HG02798 (cell line): ENCODE results near the gene CPXM1.
"Not testable (repeated sequence)": the region's sequence is repeated elsewhere in the genome, so short reads cannot be mapped to it uniquely, and the experiment has no call there.

Experiments
- ATAC-seq: cut with Tn5 transposase; IDR thresholded peaks from one replicate; pipeline ENCODE4 v1.9.1; 2021; ENCODE audit warnings: mild to moderate bottlenecking; ENCODE audit not compliant: unreplicated experiment, poor library complexity

CPXM1 gene

GRCh38 chr20:2800521-2801285 is at the start of gene CPXM1:
CPXM1 (minus strand) TSS chr20:2800627; CDS start chr20:2800572, 55 bp downstream.
- peak; percentile 37 for ATAC-seq

- ATAC-seq, result no peak
These were observed 49.1 kb upstream of the CPXM1 start for GRCh38 chr20:2849529-2849928.

- no peak for ATAC-seq
These were observed 47.4 kb upstream of the CPXM1 start for GRCh38 chr20:2847802-2848201.

- ATAC-seq, result no peak
These were observed 46.3 kb upstream of the CPXM1 start for GRCh38 chr20:2846698-2847097.

GRCh38 chr20:2845607-2846006 is 45.2 kb upstream of the CPXM1 start:
- ATAC-seq, result no peak

GRCh38 chr20:2840967-2841531 is 40.6 kb upstream of the CPXM1 start:
- ATAC-seq, result peak; percentile 32

GRCh38 chr20:2840138-2840966 is 39.9 kb upstream of the CPXM1 start, which contains the start of the genes PCED1A and VPS16:
PCED1A (minus strand) TSS chr20:2840655; CDS start chr20:2839912, 743 bp downstream.
VPS16 (plus strand) TSS chr20:2840745; CDS start chr20:2840775, 30 bp downstream.
- peak; percentile 95 for ATAC-seq

- ATAC-seq, result no peak
These were observed 39.3 kb upstream of the CPXM1 start for GRCh38 chr20:2839732-2840137.

GRCh38 chr20:2838847-2839671 is 38.6 kb upstream of the CPXM1 start:
- no peak for ATAC-seq

GRCh38 chr20:2838170-2838797 is 37.9 kb upstream of the CPXM1 start:
- ATAC-seq, result no peak

- no peak for ATAC-seq
These were observed 37.0 kb upstream of the CPXM1 start for GRCh38 chr20:2837221-2837960.

GRCh38 chr20:2836035-2836434 is 35.6 kb upstream of the CPXM1 start:
- ATAC-seq, result no peak

- no peak for ATAC-seq
These were observed 34.9 kb upstream of the CPXM1 start for GRCh38 chr20:2835331-2835796.

GRCh38 chr20:2834401-2835110 is 34.1 kb upstream of the CPXM1 start:
- no peak for ATAC-seq

- ATAC-seq, result no peak
These were observed 33.3 kb upstream of the CPXM1 start for GRCh38 chr20:2833761-2834160.

- ATAC-seq, result not testable (repeated sequence)
These were observed 30.8 kb upstream of the CPXM1 start for GRCh38 chr20:2831206-2831605.

GRCh38 chr20:2829376-2829775 is 28.9 kb upstream of the CPXM1 start:
- no peak for ATAC-seq

- ATAC-seq, result no peak
These were observed 26.2 kb upstream of the CPXM1 start for GRCh38 chr20:2826655-2827054.
